IPS DF 4.7 (cell line): Measurements from ENCODE around the gene IFT122.

Experiments
- DNase-seq: peaks from one replicate; pipeline ENCODE4 v3.0.0-alpha.2; 2013; ENCODE audit warnings: low spot score; ENCODE audit errors: extremely low read depth

IFT122 gene

GRCh38 chr3:129555616-129556357 is 115.8 kb downstream of the IFT122 start:
- no peak for DNase-seq

DNA sequence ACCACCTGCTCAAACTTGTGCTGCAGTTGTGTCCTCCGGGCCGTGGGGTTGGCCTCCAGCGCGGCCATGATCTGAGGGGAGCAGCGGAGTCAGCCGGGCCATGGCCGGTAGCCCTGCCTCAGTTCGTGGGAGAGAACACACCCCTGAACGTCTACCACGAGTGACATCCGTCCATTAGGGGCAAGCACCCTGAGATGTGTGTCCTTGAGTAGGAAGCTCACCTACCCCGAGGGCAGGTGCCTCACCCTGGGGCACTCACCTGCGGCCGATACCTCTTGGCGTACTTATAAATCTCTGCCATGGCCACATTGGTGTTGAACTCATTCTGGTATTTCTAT is 116.3 kb downstream of the IFT122 start:
- no peak for DNase-seq

DNA sequence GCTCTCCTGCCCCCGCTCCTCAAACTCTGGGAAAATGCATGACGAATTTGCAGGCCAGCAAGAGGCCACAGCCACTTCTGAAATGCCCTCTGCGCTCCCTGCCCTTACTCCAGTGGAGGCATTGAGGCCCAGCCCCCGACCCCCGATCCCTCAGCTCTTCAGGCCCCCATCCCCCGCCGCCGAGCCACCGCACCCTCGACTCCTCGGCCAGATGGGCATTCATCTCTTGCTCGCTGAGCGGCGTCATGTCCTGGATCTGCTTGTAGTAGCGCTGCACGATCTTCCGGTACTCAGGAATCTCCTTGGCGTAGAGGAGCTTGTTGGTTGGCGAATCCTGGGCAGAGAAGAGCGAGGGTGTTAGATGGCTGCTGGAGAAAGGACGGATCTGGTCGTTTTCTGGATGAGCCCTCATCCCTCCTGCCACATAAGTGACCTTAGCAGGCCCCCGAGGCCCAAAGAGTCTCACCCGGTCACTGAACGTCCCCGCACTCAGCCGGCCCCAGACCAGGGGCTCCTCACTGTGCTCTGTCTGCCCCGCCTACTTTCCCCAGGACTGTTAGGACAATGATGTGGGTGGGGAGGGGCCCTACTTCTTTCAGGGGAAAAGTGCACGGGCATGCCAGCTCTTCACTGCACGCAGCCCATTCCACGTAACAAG is 117.0 kb downstream of the IFT122 start:
- DNase-seq = no peak

- no peak for DNase-seq
Measured at GRCh38 chr3:129557548-129557894, 117.5 kb downstream of the IFT122 start.

DNA sequence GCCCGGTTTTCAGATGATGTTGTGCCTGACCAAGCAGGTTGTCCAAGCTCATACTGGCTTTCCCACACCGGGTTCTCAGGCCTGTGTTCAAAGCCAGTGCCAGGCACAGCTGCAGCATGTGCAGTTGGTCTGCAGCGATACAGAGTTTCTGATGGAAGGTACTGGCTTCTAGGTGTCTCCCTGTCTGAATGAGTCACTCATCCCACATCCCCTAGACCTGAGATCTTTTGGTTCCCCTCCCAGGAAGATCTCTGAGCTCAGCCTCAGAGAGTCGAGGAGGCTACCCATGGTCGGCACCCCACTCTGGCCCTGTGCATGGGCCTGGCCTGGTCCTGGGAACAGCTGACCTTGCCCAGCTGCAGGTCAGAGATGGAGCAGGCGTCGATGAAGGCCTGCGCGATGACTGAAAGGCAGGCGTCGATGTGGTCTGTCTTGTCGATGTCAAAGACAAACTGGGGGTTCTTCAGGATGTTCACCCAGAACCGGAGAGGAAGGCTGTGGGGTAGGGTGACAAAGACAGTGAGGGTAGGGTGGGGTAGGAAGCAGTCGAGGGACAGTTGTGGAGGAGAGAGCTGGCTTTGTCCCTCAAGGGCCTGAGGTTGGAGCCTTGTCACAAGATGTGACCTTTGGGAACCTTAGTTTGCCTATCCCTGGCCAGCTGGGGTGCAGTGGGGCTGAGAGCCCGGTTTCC is 118.2 kb downstream of the IFT122 start:
- DNase-seq = no peak

DNA sequence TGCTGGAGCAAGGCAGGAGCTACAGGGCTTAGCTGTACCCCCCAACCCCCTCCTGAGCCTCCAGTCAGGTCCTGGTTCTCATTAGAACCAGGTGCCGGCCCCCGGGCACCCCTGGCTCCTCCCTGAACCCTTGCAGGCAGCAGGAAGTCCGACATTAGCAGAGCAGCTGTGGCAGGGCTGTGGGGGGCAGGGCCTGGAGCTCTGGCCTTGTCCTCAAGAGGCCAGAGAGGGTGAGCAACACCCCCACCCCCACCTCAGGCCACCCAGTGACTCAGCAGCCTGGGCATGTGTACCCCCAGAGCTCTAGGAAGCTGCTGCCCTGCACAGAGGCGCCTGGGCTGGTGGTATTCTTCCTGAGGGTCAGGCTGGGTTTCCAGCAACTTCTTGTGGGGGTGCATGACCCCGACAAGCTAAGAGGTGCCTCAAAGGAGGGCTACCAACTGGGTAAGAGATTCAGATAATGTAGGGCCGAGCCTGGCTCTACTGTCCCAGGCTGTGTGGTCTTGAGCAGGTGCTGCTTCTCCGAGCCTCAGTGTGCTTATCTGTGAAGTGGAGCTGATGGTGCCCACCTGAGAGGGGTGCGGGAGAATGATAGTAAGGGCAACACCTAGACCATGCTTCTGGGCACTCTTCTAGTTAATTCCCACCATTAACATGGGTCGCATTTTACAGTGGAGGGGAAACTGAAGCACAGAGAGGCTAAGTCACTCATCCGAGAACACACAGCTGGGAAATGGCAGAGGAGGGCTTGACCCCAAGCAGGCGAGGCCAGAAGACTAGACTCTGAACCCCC is 118.9 kb downstream of the IFT122 start:
- DNase-seq = no peak

- DNase-seq = no peak
Measured at GRCh38 chr3:129559565-129560079, 119.6 kb downstream of the IFT122 start.

DNA sequence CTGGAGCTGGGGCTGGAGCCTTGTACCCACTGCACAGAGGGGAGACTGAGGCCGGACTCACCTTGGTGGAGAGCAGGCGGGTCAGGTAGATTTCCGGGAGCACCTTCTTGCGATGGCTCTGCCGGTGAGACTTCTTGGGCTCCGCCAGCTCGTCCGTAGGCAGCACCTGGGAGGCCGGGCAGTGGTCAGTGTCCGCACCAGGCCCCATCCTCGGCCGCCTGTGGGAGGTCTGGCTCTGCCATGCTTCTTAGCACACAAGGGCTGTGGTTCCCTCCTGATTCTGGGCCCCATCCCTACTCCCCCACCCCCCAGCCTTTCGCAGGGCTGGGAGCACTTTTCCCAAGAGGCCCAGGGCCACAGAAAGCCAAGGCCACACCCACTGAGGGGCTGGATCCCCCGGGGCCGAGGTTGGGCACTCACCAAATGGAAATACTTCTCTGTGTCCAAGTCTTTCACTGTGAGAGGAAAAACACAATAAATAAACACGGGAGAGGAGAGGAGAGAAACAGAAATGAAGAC is 120.3 kb downstream of the IFT122 start:
- DNase-seq = no peak

DNA sequence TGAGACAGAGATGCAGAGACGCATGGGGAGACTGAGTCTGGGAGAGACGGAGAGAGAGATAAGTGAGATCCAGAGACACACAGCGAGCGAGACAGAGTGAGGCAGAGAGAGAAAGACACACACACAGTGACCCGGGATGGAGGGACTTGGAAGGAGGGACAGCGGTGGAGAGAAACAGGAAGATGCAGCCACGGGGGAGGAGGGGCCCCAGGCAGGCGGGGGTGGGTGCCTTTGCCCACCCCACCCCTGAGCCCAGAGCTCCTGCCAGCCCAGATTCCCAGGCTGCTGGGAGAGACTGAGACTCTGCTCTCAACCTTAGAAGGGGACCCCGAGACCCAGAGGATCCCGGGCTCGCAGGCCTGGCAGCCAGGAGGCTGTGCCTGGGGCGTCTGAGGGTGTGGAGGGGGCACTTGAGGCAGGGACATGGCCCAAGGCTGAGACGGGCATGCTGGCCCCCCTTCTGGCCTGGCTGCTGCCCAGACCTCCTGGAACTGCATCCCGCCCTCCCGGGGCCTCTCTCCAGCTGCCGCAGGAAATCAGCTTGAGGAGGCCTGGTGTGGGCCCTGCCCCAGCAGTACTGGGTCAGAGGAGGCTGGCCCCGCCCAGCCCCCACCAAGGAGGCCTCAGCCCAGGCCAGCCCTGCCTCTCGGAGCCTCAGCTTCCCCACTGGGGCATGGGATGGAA is 121.0 kb downstream of the IFT122 start:
- DNase-seq = no peak

GRCh38 chr3:129561619-129562248 is 121.7 kb downstream of the IFT122 start:
- DNase-seq = no peak

DNA sequence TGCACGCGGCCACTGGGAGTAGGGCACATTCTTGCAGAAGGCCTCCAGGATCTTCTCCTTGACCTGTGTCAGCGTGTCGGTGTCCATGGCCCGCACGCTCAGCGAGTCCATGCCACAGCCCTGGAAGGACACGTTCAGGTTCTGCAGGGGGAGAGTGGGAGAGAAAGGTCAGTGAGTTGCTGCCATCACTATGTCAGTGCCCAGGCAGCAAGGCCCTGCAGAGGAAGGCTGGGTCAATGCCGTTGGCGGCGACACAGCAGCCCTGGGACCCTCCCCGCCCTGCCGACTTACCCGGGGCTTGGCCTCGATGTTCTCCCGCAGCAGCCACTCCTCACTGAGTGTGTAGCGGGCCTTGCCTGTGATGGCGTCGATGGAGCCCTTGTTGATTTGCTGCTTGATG is 122.8 kb downstream of the IFT122 start:
- DNase-seq = no peak

DNA sequence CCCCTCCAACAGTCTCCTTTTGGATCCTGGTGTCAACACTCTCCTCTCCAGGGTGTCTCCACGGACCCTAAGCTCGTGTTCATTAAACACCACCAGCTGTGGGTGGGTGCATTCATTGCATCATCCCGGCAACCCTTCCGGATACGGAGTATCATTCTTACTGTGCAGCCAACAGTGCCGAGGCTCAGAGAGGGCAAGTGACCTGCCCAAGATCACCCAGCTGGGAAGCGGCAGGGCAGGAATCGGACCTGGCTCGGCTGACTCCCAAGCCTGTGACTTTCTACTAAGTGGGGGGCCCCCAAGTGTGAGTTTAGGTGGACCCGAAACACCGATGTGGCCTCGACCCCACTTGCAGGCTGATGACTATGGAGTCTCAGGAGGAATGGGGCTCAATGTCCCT is 123.3 kb downstream of the IFT122 start:
- no peak for DNase-seq

DNA sequence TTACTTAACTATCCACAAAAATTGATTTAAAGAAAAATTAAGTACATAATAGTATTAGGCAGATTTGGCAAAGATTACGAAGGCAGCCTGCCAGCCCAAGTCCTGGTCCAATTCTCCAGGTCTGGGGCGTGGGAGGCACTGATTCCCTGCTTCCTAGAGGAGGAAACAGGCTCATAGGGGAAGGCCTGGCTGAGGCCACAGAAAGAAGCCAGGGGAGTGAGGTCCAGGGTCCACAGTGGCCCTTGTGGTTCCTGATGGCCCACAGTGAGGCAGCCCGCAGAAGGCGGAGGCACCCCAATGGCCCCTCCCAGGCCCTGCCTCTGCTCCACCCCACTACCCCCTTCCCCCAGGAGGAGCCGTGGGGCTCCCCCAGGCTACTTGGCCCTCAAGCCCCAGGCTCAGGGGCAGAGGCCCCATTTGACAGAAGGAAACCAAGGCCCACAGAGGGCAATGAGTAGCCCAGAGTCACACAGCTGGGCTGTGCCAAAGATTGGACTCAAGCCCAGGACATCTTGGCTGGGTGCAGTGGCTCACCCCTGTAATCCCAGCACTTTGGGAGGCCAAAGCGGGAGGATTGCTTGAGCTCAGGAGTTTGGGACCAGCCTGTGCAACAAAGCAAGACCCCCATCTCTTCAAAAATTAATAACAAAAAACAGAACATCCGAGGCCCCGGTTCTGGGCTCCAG is 124.0 kb downstream of the IFT122 start:
- no peak for DNase-seq

DNA sequence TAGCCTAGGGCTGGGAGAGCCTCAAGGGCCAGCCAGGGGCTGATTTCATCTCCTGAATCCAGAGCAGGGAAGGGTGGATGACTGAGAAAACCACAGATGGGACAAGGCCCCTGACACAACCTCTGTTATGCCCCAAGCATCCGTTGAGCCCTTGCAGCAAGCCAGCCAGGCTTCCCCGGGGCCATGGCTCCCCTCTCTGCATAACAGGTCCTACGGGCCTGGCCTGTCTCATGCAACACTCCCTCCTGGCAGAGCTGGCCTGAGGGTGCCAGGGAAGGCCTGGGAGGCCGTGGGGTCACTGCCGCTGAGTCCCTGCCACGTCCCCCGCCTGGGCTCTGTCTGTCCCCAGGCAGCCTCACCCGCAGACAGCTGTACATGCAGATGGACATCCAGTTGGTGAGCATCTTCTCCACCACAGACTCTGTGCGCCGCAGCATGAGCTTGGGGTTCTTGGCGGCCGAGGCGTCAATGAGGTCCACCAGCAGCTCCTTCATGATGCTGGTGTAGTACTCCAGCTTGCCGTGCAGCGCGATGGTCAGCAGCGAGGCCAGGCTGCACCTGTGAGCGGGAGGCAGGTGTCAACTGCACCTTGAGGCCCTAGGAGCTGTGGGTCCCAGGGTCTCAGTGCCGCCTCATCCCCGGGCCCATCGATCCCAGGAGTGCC is 125.1 kb downstream of the IFT122 start:
- DNase-seq = no peak

- no peak for DNase-seq
Measured at GRCh38 chr3:129565902-129566301, 125.9 kb downstream of the IFT122 start.

- no peak for DNase-seq
Measured at GRCh38 chr3:129567176-129567705, 127.2 kb downstream of the IFT122 start.

DNA sequence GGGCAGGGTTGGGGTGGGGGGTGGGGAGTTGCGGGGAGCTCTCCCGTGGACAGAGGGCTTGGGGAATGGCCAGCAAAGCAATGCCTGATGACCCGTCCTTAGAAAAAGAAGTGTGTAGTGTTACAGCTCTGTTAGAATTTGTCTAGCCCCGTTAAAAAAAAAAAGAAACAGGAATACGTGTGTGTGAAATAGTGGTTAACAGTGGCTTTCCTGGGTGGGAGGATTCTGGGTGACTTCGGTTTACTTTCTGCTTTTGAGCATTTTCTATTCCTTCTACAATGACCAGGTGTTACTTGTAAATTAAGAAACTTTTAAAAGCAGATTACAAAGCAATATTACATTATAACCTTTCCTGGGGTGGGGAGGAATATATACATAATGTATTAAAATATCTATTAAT is 127.9 kb downstream of the IFT122 start:
- no peak for DNase-seq

DNA sequence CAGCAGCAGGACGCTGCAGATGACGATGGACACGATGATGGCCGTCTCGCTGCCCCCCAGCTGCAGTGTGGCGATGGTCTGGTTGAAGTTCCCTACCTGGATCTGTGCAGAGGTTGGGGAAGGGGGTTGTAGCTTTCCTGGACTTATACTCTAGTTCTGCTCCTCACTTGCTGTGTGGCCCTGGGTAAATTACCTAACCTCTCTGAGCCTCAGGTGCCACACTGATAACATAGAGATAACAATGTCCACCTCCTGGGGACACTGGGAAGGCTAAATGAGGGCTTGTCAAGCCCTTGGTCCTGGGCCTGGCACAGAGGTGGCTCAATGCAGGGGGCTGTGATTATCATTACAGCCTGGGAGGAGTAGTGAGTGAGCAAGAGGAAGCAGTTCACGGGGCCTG is 129.8 kb downstream of the IFT122 start:
- DNase-seq = no peak
